ENCODE measurements around the gene SLC45A3.

- TF ChIP-seq JUN (IDR thresholded peaks at IDR 0.05; ENCODE audit: borderline replicate concordance, insufficient read depth, insufficient read length, low read depth) (no peak), POLR2A (IDR thresholded peaks at IDR 0.05; ENCODE audit: low read depth, low read length) (no peak), FOS (IDR thresholded peaks at IDR 0.05; ENCODE audit: borderline replicate concordance, insufficient read depth, low read length) (no peak), MYC (IDR thresholded peaks at IDR 0.05; ENCODE audit: low read depth, low read length) (no peak), MAX (IDR thresholded peaks at IDR 0.05; ENCODE audit: insufficient read depth, insufficient read length) (no peak), POLR2AphosphoS5 (IDR thresholded peaks at IDR 0.05; ENCODE audit: insufficient read depth, low read depth, low read length) (no peak), EZH2 (IDR thresholded peaks at IDR 0.05; ENCODE audit: borderline replicate concordance, low read depth, low read length, severe bottlenecking) (no peak), GATA2 (IDR thresholded peaks at IDR 0.05; ENCODE audit: insufficient read depth, insufficient read length, low read depth, low read length) (no peak)
- TF ChIP-seq, protein P1, sequence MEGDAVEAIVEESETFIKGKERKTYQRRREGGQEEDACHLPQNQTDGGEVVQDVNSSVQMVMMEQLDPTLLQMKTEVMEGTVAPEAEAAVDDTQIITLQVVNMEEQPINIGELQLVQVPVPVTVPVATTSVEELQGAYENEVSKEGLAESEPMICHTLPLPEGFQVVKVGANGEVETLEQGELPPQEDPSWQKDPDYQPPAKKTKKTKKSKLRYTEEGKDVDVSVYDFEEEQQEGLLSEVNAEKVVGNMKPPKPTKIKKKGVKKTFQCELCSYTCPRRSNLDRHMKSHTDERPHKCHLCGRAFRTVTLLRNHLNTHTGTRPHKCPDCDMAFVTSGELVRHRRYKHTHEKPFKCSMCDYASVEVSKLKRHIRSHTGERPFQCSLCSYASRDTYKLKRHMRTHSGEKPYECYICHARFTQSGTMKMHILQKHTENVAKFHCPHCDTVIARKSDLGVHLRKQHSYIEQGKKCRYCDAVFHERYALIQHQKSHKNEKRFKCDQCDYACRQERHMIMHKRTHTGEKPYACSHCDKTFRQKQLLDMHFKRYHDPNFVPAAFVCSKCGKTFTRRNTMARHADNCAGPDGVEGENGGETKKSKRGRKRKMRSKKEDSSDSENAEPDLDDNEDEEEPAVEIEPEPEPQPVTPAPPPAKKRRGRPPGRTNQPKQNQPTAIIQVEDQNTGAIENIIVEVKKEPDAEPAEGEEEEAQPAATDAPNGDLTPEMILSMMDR (IDR thresholded peaks at IDR 0.05; ENCODE audit: extremely low read depth in 1 of 2, insufficient read depth in 1 of 2, low read depth in 1 of 2, low read length in 2 of 2): no peak
These were observed 49.7 kb downstream of the SLC45A3 start for GRCh38 chr1:205630651-205631009.

Measured in endothelial cell of umbilical vein (primary cell).